Astrocyte of the cerebellum (primary cell): ENCODE measurements around the gene NT5DC1.

Experiments
- DNase-seq: peaks from one replicate; pipeline ENCODE4 v3.0.0-alpha.2; 2011; ENCODE audit warnings: low read depth
- H3K4me3 ChIP-seq: 2 replicates; pipeline ENCODE4 v1.5.1; 2011; ENCODE audit warnings: mild to moderate bottlenecking, low read depth, low read length, moderate library complexity
- CTCF ChIP-seq: IDR thresholded peaks from 2 replicates; pipeline ENCODE4 v1.5.1; 2012; ENCODE audit warnings: low read length, low read depth, moderate library complexity, mild to moderate bottlenecking; ENCODE audit errors: missing control alignments
- in situ Hi-C: cut with HindIII; loops from 2 replicates; pipeline ENCODE4 v1.10.0; 2017; ENCODE audit warnings: low sequenced_read_pairs

Gene NT5DC1

GRCh38 chr6:116100419-116101301 is at the start of gene NT5DC1:
Gene NT5DC1 (plus strand): TSS chr6:116100853. CDS start chr6:116100931, 78 bp downstream.
- TF ChIP-seq CTCF = peak; percentile 36
- in situ Hi-C loops = no loop called here
- peak within 1 kb of the TSS; percentile 74 for H3K4me3 ChIP-seq
- DNase-seq = no peak

GRCh38 chr6:116051244-116051643 is 49.4 kb upstream of the NT5DC1 start:
- TF ChIP-seq CTCF = no peak

GRCh38 chr6:116055513-116055912 is 45.1 kb upstream of the NT5DC1 start:
- H3K4me3 ChIP-seq = no peak overlapping the region
- in situ Hi-C loops = no loop called here
- TF ChIP-seq CTCF = no peak
- no peak for DNase-seq

More at GRCh38 chr6:116051244-116051643, 49.4 kb upstream of the NT5DC1 start:
- no peak overlapping the region for H3K4me3 ChIP-seq
- in situ Hi-C loops = no loop called here
- DNase-seq = no peak

- no peak for TF ChIP-seq CTCF
- no peak overlapping the region for H3K4me3 ChIP-seq
- DNase-seq = no peak
These were observed 42.9 kb upstream of the NT5DC1 start for GRCh38 chr6:116057766-116058165.

GRCh38 chr6:116059713-116060571 is 40.7 kb upstream of the NT5DC1 start:
- in situ Hi-C loops = no loop called here
- no peak overlapping the region for H3K4me3 ChIP-seq
- TF ChIP-seq CTCF = no peak
- no peak for DNase-seq

More at GRCh38 chr6:116057766-116058165, 42.9 kb upstream of the NT5DC1 start:
- in situ Hi-C loops = no loop called here

- no peak for DNase-seq
- no peak within 1 kb of the TSS for H3K4me3 ChIP-seq
- in situ Hi-C loops = no loop called here
- no peak for TF ChIP-seq CTCF
These were observed 39.9 kb upstream of the NT5DC1 start, which contains the start of gene FRK for GRCh38 chr6:116060572-116061283. Gene FRK (minus strand): TSS chr6:116060891. CDS start chr6:116060311, 580 bp downstream.
